HEK293 (cell line): ENCODE measurements around the gene PIP5K1B.

Source experiments
- CTCF ChIP-seq: fragments of 450-650 bp; formaldehyde crosslinking; IDR thresholded peaks from 2 replicates; pipeline ENCODE4 v1.5.1; 2016; ENCODE audit warnings: missing biosample characterization, missing genetic modification characterization
- HIC1 ChIP-seq: fragments of 450-650 bp; formaldehyde crosslinking; IDR thresholded peaks from 2 replicates; pipeline ENCODE4 v1.5.1; 2016; ENCODE audit warnings: missing biosample characterization, missing genetic modification characterization
- KLF9 ChIP-seq: fragments of 450-650 bp; formaldehyde crosslinking; IDR thresholded peaks from 2 replicates; pipeline ENCODE4 v1.5.1; 2016; ENCODE audit warnings: missing biosample characterization, missing genetic modification characterization, low read depth
- TCF7L2 ChIP-seq: IDR thresholded peaks from 2 replicates; pipeline ENCODE4 v1.6.1; 2011; ENCODE audit warnings: low read depth, mild to moderate bottlenecking, inconsistent platforms, low read length, moderate library complexity, borderline replicate concordance
- ZBTB10 ChIP-seq: fragments of 450-650 bp; formaldehyde crosslinking; IDR thresholded peaks from 2 replicates; pipeline ENCODE4 v1.5.1; 2016; ENCODE audit warnings: missing biosample characterization, missing genetic modification characterization
- ZBTB49 ChIP-seq: fragments of 450-650 bp; formaldehyde crosslinking; IDR thresholded peaks from 2 replicates; pipeline ENCODE4 v1.5.1; 2016; ENCODE audit warnings: missing biosample characterization, missing genetic modification characterization, low read depth
- ZFP41 ChIP-seq: fragments of 450-650 bp; formaldehyde crosslinking; IDR thresholded peaks from 2 replicates; pipeline ENCODE4 v1.5.1; 2016; ENCODE audit warnings: missing biosample characterization, missing genetic modification characterization, borderline replicate concordance
- ZNF132 ChIP-seq: fragments of 450-650 bp; formaldehyde crosslinking; IDR thresholded peaks from 2 replicates; pipeline ENCODE4 v1.5.1; 2017; ENCODE audit warnings: missing biosample characterization, missing genetic modification characterization, borderline replicate concordance
- ZNF416 ChIP-seq: fragments of 450-650 bp; formaldehyde crosslinking; IDR thresholded peaks from 2 replicates; pipeline ENCODE4 v1.5.1; 2016; ENCODE audit warnings: missing biosample characterization, missing genetic modification characterization
- ZNF837 ChIP-seq: fragments of 450-650 bp; formaldehyde crosslinking; IDR thresholded peaks from 2 replicates; pipeline ENCODE4 v1.5.1; 2016; ENCODE audit warnings: missing biosample characterization, missing genetic modification characterization

GRCh38 chr9:69056191-69056815, 351.3 kb downstream of the PIP5K1B start:
- TF ChIP-seq ZNF132: no peak
- no peak for TF ChIP-seq CTCF (tag by site-specific recombination)
- TF ChIP-seq ZBTB10: no peak
- TF ChIP-seq HIC1 (tag by site-specific recombination): no peak
- TF ChIP-seq ZNF837 (tag by site-specific recombination): no peak
- no peak for TF ChIP-seq ZFP41
- TF ChIP-seq ZNF416 (tag by site-specific recombination): no peak
- no peak for TF ChIP-seq KLF9
- no peak for TF ChIP-seq ZBTB49 (tag by site-specific recombination)
- no peak for TF ChIP-seq TCF7L2
